Right renal cortex interstitium (tissue), 3 donors: Measurements from ENCODE around the gene ZFP14. TPM values are rescaled to one million over a fixed set of nuclear protein-coding genes. Genes with fewer than 3 reads are reported as not detected.
"Not testable (repeated sequence)": the region's sequence is repeated elsewhere in the genome, so short reads cannot be mapped to it uniquely, and the experiment has no call there.

Experiments used
- DNase-seq, 3 donors: peaks; one replicate each; pipeline ENCODE4 v3.0.0-alpha.2; 2013; ENCODE audit warnings: low read depth in 3 of 3, low spot score in 2 of 3
- polyA plus RNA-seq, 3 donors: library from polyadenylated mRNA; unstranded; fragments of 120-200 nt; gene quantifications; one replicate each; pipeline ENCODE4 v1.2.1, GENCODE V29; 2013; ENCODE audit not compliant: insufficient read length in 3 of 3

The ZFP14 gene
- polyA plus RNA-seq, 3 donors = 13.0 to 13.2 (median 13.1) TPM

GRCh38 chr19:36331353-36332228, 47.4 kb downstream of the ZFP14 start:
- peak; percentile 94 to 96 (median 94) for DNase-seq

GRCh38 chr19:36330216-36330615, 48.8 kb downstream of the ZFP14 start:
- DNase-seq = no peak

- DNase-seq = not testable (repeated sequence)
Observed at GRCh38 chr19:36329534-36329933, 49.5 kb downstream of the ZFP14 start.

- DNase-seq = not testable (repeated sequence)
Observed at GRCh38 chr19:36326649-36327048, 52.4 kb downstream of the ZFP14 start.

- not testable (repeated sequence) for DNase-seq
Observed at GRCh38 chr19:36315164-36315563, 63.8 kb downstream of the ZFP14 start.

- not testable (repeated sequence) for DNase-seq
Observed at GRCh38 chr19:36314053-36314452, 64.9 kb downstream of the ZFP14 start.

GRCh38 chr19:36311098-36311760, 67.8 kb downstream of the ZFP14 start:
- not testable (repeated sequence) for DNase-seq

GRCh38 chr19:36310416-36310990, 68.5 kb downstream of the ZFP14 start:
- DNase-seq = not testable (repeated sequence)

GRCh38 chr19:36309759-36310158, 69.2 kb downstream of the ZFP14 start:
- not testable (repeated sequence) for DNase-seq

GRCh38 chr19:36309309-36309708, 69.7 kb downstream of the ZFP14 start:
- not testable (repeated sequence) for DNase-seq

GRCh38 chr19:36292317-36292716, 86.7 kb downstream of the ZFP14 start:
- not testable (repeated sequence) for DNase-seq

Other genes with a start within 250 kb of the ZFP14 start
- gene CAPNS1, start 239.1 kb downstream of the ZFP14 start, polyA plus RNA-seq = 100 to 1,000 TPM; 529 to 603 (median 569) TPM
- 10 to 100 TPM; 24.3 to 28.2 (median 26.4) TPM for gene COX7A1, start 226.8 kb downstream of the ZFP14 start, polyA plus RNA-seq
- 1 to 10 TPM; 6.3 to 7.0 (median 6.7) TPM for gene ZNF565, start 164.5 kb downstream of the ZFP14 start, polyA plus RNA-seq
- gene ZNF146, start 164.1 kb downstream of the ZFP14 start, polyA plus RNA-seq = 100 to 1,000 TPM; 145 to 170 (median 162) TPM
- 10 to 100 TPM; 14.4 to 14.8 (median 14.7) TPM for gene ZFP82, start 39.4 kb upstream of the ZFP14 start, polyA plus RNA-seq
- 10 to 100 TPM; 15.9 to 17.0 (median 16.7) TPM for gene ZNF566, start 110.4 kb upstream of the ZFP14 start, polyA plus RNA-seq
- gene ZNF260, start 149.1 kb upstream of the ZFP14 start, polyA plus RNA-seq = 10 to 100 TPM; 31.3 to 32.6 (median 32.5) TPM
- 10 to 100 TPM; 19.4 to 23.7 (median 19.5) TPM for gene ZNF529, start 194.1 kb upstream of the ZFP14 start, polyA plus RNA-seq
- gene ZNF382, start 226.1 kb upstream of the ZFP14 start, polyA plus RNA-seq = 1 to 10 TPM; 5.4 to 5.9 (median 5.5) TPM